H9 (cell line): ENCODE measurements around the gene CCDC124. TPM values are rescaled to one million over a fixed set of nuclear protein-coding genes. Genes with fewer than 3 reads are reported as not detected.
A peak's percentile ranks its signal among the peaks of the same experiment; 100 is the strongest.

Source experiments
- DNase-seq: peaks from one replicate; pipeline ENCODE4 v3.0.0-alpha.2; 2017
- H2AFZ ChIP-seq: one replicate; pipeline ENCODE4 v1.6.1; 2013; ENCODE audit warnings: mild to moderate bottlenecking, low read length, control low read depth, moderate library complexity
- H2AK5ac ChIP-seq: 2 replicates; pipeline ENCODE4 v1.6.1; 2013; ENCODE audit warnings: low read length, control low read depth, mixed read lengths; ENCODE audit not compliant: insufficient read length
- H2BK120ac ChIP-seq: one replicate; pipeline ENCODE4 v1.6.1; 2013; ENCODE audit warnings: low read depth, mild to moderate bottlenecking, low read length, control low read depth, inconsistent platforms; ENCODE audit not compliant: poor library complexity, severe bottlenecking
- H2BK12ac ChIP-seq: 2 replicates; pipeline ENCODE4 v1.6.1; 2013; ENCODE audit warnings: low read length, control low read depth, mixed read lengths, low read depth; ENCODE audit not compliant: insufficient read length
- H2BK15ac ChIP-seq: 2 replicates; pipeline ENCODE4 v1.6.1; 2013; ENCODE audit warnings: low read depth, low read length, control low read depth
- H2BK20ac ChIP-seq: one replicate; pipeline ENCODE4 v1.6.1; 2013; ENCODE audit warnings: low read depth, mild to moderate bottlenecking, low read length, control low read depth, inconsistent platforms; ENCODE audit not compliant: poor library complexity, severe bottlenecking
- H2BK5ac ChIP-seq: 2 replicates; pipeline ENCODE4 v1.6.1; 2013; ENCODE audit warnings: low read length, control low read depth, mixed read lengths; ENCODE audit not compliant: insufficient read length
- H3K14ac ChIP-seq: 2 replicates; pipeline ENCODE4 v1.6.1; 2013; ENCODE audit warnings: low read length, control low read depth; ENCODE audit not compliant: insufficient read depth
- H3K18ac ChIP-seq: 2 replicates; pipeline ENCODE4 v1.6.1; 2013; ENCODE audit warnings: low read depth, mild to moderate bottlenecking, mixed read lengths, low read length, control low read depth; ENCODE audit not compliant: insufficient read length
- H3K23ac ChIP-seq: 2 replicates; pipeline ENCODE4 v1.6.1; 2013; ENCODE audit warnings: low read length, control low read depth, mixed read lengths, low read depth; ENCODE audit not compliant: insufficient read length
- H3K23me2 ChIP-seq: 2 replicates; pipeline ENCODE4 v1.6.1; 2013; ENCODE audit warnings: low read depth, mild to moderate bottlenecking, mixed read lengths, low read length, control low read depth; ENCODE audit not compliant: insufficient read length, poor library complexity, severe bottlenecking
- H3K27ac ChIP-seq: 2 replicates; pipeline ENCODE4 v1.5.1; 2013; ENCODE audit warnings: low read length, control low read depth, mixed read lengths, low read depth; ENCODE audit not compliant: insufficient read length
- H3K27me3 ChIP-seq: 2 replicates; pipeline ENCODE4 v1.6.1; 2013; ENCODE audit warnings: low read length, control low read depth, inconsistent platforms; ENCODE audit not compliant: insufficient read depth
- H3K4ac ChIP-seq: 2 replicates; pipeline ENCODE4 v1.6.1; 2013; ENCODE audit warnings: low read depth, mild to moderate bottlenecking, control low read depth, inconsistent platforms, low read length, moderate library complexity
- H3K4me1 ChIP-seq: 2 replicates; pipeline ENCODE4 v1.6.1; 2013; ENCODE audit warnings: low read length, control low read depth, inconsistent platforms; ENCODE audit not compliant: insufficient read depth
- H3K4me2 ChIP-seq: 2 replicates; pipeline ENCODE4 v1.6.1; 2013; ENCODE audit warnings: low read length, control low read depth, mixed read lengths; ENCODE audit not compliant: insufficient read length, insufficient read depth
- H3K56ac ChIP-seq: 2 replicates; pipeline ENCODE4 v1.6.1; 2013; ENCODE audit warnings: low read depth, mild to moderate bottlenecking, mixed read lengths, low read length, control low read depth; ENCODE audit not compliant: insufficient read length
- H3K79me1 ChIP-seq: 2 replicates; pipeline ENCODE4 v1.6.1; 2013; ENCODE audit warnings: low read depth, mild to moderate bottlenecking, moderate library complexity, low read length, control low read depth, inconsistent platforms; ENCODE audit not compliant: insufficient read depth, poor library complexity, severe bottlenecking
- H3K79me2 ChIP-seq: 2 replicates; pipeline ENCODE4 v1.6.1; 2013; ENCODE audit warnings: low read length, control low read depth, inconsistent platforms; ENCODE audit not compliant: insufficient read depth
- H3K9ac ChIP-seq: 2 replicates; pipeline ENCODE4 v1.6.1; 2013; ENCODE audit warnings: low read length, control low read depth, mixed read lengths; ENCODE audit not compliant: insufficient read length; ENCODE audit errors: extremely low read depth
- H3K9me3 ChIP-seq: one replicate; pipeline ENCODE4 v1.6.1; 2013; ENCODE audit warnings: low read depth, low read length, inconsistent platforms; ENCODE audit not compliant: control insufficient read depth
- H3T11ph ChIP-seq: one replicate; pipeline ENCODE4 v1.6.1; 2013; ENCODE audit warnings: mild to moderate bottlenecking, low read length, control low read depth, inconsistent platforms
- H4K20me1 ChIP-seq: one replicate; pipeline ENCODE4 v1.6.1; 2013; ENCODE audit not compliant: control insufficient read depth, insufficient read length, insufficient read depth
- H4K5ac ChIP-seq: 2 replicates; pipeline ENCODE4 v1.6.1; 2013; ENCODE audit warnings: low read depth, mild to moderate bottlenecking, mixed read lengths, low read length, control low read depth; ENCODE audit not compliant: insufficient read length
- H4K8ac ChIP-seq: replicated peaks from 2 replicates; pipeline ENCODE4 v1.6.1; 2013; ENCODE audit warnings: low read length, control low read depth, mixed read lengths, low read depth; ENCODE audit not compliant: insufficient read length
- H4K91ac ChIP-seq: 2 replicates; pipeline ENCODE4 v1.6.1; 2013; ENCODE audit warnings: low read depth, mild to moderate bottlenecking, moderate library complexity, mixed read lengths, low read length, control low read depth; ENCODE audit not compliant: insufficient read length
- H3K27ac Mint-ChIP-seq, 3 experiments: 2 replicates in 2 of 3; 3 replicates in 1 of 3; pipeline ENCODE4 v1.8.0; 2020 to 2021; ENCODE audit warnings: mixed read lengths in 3 of 3, mild to moderate bottlenecking in 1 of 3, moderate library complexity in 1 of 3
- H3K27me3 Mint-ChIP-seq: 2 replicates; pipeline ENCODE4 v1.8.0; 2021; ENCODE audit warnings: low read depth, mild to moderate bottlenecking, moderate library complexity, mixed read lengths
- H3K36me3 Mint-ChIP-seq, 3 experiments: 2 replicates in 2 of 3; 3 replicates in 1 of 3; pipeline ENCODE4 v1.8.0; 2020 to 2021; ENCODE audit warnings: low read depth in 3 of 3, mixed read lengths in 3 of 3; ENCODE audit not compliant: insufficient read depth in 1 of 3
- H3K4me1 Mint-ChIP-seq, 2 experiments: 2 replicates each; pipeline ENCODE4 v1.8.0; 2020; ENCODE audit warnings: mixed read lengths in 2 of 2
- H3K4me3 Mint-ChIP-seq, 2 experiments: 2 replicates in 1 of 2; 3 replicates in 1 of 2; pipeline ENCODE4 v1.8.0; 2020 to 2021; ENCODE audit warnings: mild to moderate bottlenecking in 2 of 2, mixed read lengths in 2 of 2, moderate library complexity in 1 of 2
- H3K9me3 Mint-ChIP-seq, 2 experiments: 2 replicates in 1 of 2; 3 replicates in 1 of 2; pipeline ENCODE4 v1.8.0; 2020; ENCODE audit warnings: mild to moderate bottlenecking in 2 of 2, mixed read lengths in 2 of 2, moderate library complexity in 1 of 2
- WGBS: extraction: QIAGEN DNeasy Blood & Tissue Kit; methylation state at CpG from one replicate; pipeline ENCODE4 v1.1.7; 2013; ENCODE audit warnings: missing lambda C conversion rate, low lambda C conversion rate, mixed read lengths; ENCODE audit not compliant: insufficient read length; ENCODE audit errors: extremely low coverage; 5-methylcytosine and 5-hydroxymethylcytosine counted together
- total RNA-seq: library from RNA; stranded (reverse); gene quantifications from 2 replicates; pipeline ENCODE4 v1.2.1, GENCODE V29; 2021
- TF ChIP-seq, protein P1 (sequence below): fragments of 200-600 bp; sonication (generic); conservative IDR thresholded peaks from 3 replicates; pipeline ENCODE4 v1.8.0; 2021; ENCODE audit warnings: antibody characterized with exemption, mild to moderate bottlenecking

CCDC124 gene
- total RNA-seq, 1 experiment from 2014 or later = 119 TPM

DNA sequence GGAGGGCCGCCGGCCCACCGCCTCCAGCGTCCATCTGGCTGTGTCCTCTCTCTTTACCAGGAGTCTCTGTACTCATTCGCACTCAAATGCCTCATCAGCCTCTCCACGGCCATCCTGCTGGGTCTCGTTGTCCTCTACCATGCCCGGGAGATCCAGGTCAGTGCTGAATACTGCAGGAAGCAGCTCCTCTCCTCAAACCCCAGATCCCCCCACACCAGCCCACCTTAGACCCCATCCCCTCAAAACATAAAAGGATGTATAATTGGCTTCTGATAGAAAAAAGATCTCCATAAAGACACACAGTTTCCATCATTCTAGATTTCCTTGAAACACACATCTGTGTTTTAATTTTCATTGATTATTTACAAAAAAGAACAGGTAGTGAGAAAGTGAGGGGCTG, 42.2 kb downstream of the CCDC124 start:
- peak overlapping the region in 1 of 3 experiments; percentile 49; a peak in 1 of 7 replicates for H3K27ac Mint-ChIP-seq

More for the DNA sequence above, 42.2 kb downstream of the CCDC124 start:
- no peak overlapping the region for H2BK5ac ChIP-seq
- DNase-seq = no peak
- H2BK12ac ChIP-seq = no peak overlapping the region
- H3K4me1 ChIP-seq = no peaks in the 10 kb centered on the region
- WGBS = no CpG with 5 or more reads among the region's 8 CpGs
- H2BK15ac ChIP-seq = no peak overlapping the region
- H3K27me3 Mint-ChIP-seq = peaks cover 2% of the 10 kb centered on the region; the same call in 1 of the 2 replicates
- no peak overlapping the region for H3T11ph ChIP-seq
- H3K36me3 Mint-ChIP-seq = peaks cover 0 to 19% (median 14%) of the 10 kb centered on the region in 3 experiments; a peak in 6 of 7 replicates
- H3K4ac ChIP-seq = no peak overlapping the region
- H3K4me3 Mint-ChIP-seq = no peak overlapping the region
- TF ChIP-seq, protein P1, sequence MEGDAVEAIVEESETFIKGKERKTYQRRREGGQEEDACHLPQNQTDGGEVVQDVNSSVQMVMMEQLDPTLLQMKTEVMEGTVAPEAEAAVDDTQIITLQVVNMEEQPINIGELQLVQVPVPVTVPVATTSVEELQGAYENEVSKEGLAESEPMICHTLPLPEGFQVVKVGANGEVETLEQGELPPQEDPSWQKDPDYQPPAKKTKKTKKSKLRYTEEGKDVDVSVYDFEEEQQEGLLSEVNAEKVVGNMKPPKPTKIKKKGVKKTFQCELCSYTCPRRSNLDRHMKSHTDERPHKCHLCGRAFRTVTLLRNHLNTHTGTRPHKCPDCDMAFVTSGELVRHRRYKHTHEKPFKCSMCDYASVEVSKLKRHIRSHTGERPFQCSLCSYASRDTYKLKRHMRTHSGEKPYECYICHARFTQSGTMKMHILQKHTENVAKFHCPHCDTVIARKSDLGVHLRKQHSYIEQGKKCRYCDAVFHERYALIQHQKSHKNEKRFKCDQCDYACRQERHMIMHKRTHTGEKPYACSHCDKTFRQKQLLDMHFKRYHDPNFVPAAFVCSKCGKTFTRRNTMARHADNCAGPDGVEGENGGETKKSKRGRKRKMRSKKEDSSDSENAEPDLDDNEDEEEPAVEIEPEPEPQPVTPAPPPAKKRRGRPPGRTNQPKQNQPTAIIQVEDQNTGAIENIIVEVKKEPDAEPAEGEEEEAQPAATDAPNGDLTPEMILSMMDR = no peak
- no peaks in the 10 kb centered on the region for H4K20me1 ChIP-seq
- H3K4me1 Mint-ChIP-seq = no peaks in the 10 kb centered on the region
- no peak overlapping the region for H3K4me2 ChIP-seq
- no peaks in the 10 kb centered on the region for H3K9me3 Mint-ChIP-seq
- no peak overlapping the region for H2AK5ac ChIP-seq
- no peak overlapping the region for H3K9ac ChIP-seq
- H3K18ac ChIP-seq = no peak overlapping the region
- no peak overlapping the region for H4K8ac ChIP-seq
- H3K9me3 ChIP-seq = no peaks in the 10 kb centered on the region
- no peak overlapping the region for H2BK120ac ChIP-seq
- no peaks in the 10 kb centered on the region for H3K79me1 ChIP-seq
- H3K27ac ChIP-seq = no peak overlapping the region
- no peaks in the 10 kb centered on the region for H3K27me3 ChIP-seq
- no peak overlapping the region for H3K14ac ChIP-seq
- H3K23me2 ChIP-seq = no peaks in the 10 kb centered on the region
- no peak overlapping the region for H3K56ac ChIP-seq
- H4K91ac ChIP-seq = no peak overlapping the region
- no peak overlapping the region for H2AFZ ChIP-seq
- no peak overlapping the region for H4K5ac ChIP-seq
- no peak overlapping the region for H2BK20ac ChIP-seq
- no peaks in the 10 kb centered on the region for H3K79me2 ChIP-seq
- H3K23ac ChIP-seq = no peak overlapping the region
